ENCODE measurements around the gene CALU. TPM values are rescaled to one million over a fixed set of nuclear protein-coding genes. Genes with fewer than 3 reads are reported as not detected.

The CALU gene
- total and polyA plus RNA-seq, 7 donors: 52.0 to 236 (median 88.9) TPM

DNA sequence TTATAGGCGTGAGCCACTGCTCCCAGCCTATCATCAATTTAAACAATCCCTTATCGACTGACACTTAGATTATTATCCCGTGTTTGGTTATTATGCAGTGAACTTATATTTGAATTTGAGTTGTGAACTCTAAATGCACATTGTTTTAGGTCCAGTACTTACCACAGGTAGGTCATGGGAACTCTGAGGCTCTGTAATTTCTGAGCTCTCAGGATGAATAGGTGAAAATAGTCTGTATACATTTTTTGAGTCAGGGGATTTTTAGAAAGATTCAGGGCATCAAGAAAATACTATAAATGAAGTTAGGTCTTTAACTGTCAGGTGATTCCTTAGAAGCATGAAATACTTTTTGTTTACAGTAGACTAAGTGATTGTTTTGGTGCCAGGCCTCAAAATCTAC is 61.4 kb downstream of the CALU start:
- no peak overlapping the region for H3K4me3 ChIP-seq
- intact Hi-C loops (cut with DNase I): no loop called here
- H3K4me1 ChIP-seq: peaks cover 2% of the 10 kb centered on the region
- DNase-seq (no peak), ATAC-seq (no peak)
- no peaks in the 10 kb centered on the region for H3K27me3 ChIP-seq (ENCODE audit: insufficient read depth in 3 of 3, low read length in 2 of 3)
- 92 to 97% (median 94%) methylated on average over 3 of the region's 3 CpGs for WGBS, 3 donors
- TF ChIP-seq, protein P1, sequence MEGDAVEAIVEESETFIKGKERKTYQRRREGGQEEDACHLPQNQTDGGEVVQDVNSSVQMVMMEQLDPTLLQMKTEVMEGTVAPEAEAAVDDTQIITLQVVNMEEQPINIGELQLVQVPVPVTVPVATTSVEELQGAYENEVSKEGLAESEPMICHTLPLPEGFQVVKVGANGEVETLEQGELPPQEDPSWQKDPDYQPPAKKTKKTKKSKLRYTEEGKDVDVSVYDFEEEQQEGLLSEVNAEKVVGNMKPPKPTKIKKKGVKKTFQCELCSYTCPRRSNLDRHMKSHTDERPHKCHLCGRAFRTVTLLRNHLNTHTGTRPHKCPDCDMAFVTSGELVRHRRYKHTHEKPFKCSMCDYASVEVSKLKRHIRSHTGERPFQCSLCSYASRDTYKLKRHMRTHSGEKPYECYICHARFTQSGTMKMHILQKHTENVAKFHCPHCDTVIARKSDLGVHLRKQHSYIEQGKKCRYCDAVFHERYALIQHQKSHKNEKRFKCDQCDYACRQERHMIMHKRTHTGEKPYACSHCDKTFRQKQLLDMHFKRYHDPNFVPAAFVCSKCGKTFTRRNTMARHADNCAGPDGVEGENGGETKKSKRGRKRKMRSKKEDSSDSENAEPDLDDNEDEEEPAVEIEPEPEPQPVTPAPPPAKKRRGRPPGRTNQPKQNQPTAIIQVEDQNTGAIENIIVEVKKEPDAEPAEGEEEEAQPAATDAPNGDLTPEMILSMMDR (IDR thresholded peaks at IDR 0.05): no peak
- no peaks in the 10 kb centered on the region for H3K9me3 ChIP-seq
- H3K36me3 ChIP-seq (ENCODE audit: insufficient read depth in 1 of 2, low read depth in 1 of 2): peaks cover 3 to 15% of the 10 kb centered on the region in 2 donors
- no peak overlapping the region for H3K27ac ChIP-seq

DNA sequence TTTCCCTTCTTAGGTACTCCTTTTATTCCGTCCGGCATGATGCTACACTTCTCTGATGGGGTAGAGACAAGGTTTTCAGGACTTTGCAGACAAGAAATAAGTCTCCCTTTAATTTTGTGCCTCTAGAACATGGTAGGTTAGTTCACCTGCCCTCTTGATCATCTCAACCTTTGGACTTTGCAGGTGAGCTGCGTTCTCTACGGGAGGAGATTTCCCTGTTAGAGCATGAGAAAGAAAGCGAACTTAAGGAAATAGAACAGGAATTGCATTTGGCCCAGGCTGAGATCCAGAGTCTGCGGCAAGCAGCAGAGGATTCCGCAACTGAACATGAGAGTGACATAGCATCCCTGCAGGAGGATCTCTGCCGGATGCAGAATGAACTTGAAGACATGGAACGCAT is 61.8 kb downstream of the CALU start:
- WGBS, 3 donors: 95 to 96% (median 95%) methylated on average over 9 of the region's 9 CpGs
- H3K27me3 ChIP-seq (ENCODE audit: insufficient read depth in 3 of 3, low read length in 2 of 3): no peaks in the 10 kb centered on the region
- no peak for DNase-seq
- H3K36me3 ChIP-seq (ENCODE audit: insufficient read depth in 1 of 2, low read depth in 1 of 2): peaks cover 3 to 19% of the 10 kb centered on the region in 2 donors
- peaks cover 2% of the 10 kb centered on the region for H3K4me1 ChIP-seq
- no peak for ATAC-seq
- intact Hi-C loops (cut with DNase I): no loop called here
- no peaks in the 10 kb centered on the region for H3K9me3 ChIP-seq
- no peak overlapping the region for H3K4me3 ChIP-seq
- no peak overlapping the region for H3K27ac ChIP-seq
- TF ChIP-seq, protein P1 (IDR thresholded peaks at IDR 0.05): no peak

DNA sequence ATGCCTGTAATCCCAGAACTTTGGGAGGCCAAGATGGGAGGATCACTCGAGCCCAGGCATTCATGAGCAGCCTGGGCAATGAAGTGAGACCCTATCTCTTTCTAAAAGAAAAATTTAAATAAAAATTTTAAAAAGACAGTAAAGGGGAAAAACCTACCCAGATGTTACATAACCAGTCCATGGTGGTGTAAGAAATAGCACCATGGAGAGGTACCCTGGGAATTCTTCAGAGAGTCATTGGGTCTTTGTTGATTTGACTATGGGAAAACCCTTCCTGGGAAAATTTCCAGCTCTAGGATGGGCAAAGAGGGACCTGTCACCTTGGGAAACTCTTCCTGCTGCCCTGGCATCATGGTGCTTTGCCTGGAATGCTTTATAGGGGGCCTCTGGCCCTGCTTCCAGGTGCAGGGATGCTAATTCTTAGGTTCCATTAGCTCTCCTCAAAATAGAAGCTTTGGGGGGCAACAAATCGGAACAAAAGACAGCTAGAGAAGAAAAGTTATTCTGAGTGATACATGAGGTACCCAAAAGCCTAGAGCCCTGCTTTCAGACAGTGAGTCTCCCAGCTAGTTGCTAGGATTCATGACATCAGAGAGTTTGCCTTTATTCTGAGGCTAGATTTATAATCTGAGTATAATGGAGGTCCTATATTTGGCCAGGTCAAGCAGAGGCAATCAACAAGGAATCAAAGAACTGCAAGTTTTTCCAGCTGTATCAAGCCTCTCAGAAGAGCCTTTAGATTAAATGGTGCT is 62.7 kb downstream of the CALU start:
- no peak overlapping the region for H3K27ac ChIP-seq
- 86 to 98% (median 96%) methylated on average over 2 of the region's 2 CpGs for WGBS, 3 donors
- no peak for ATAC-seq
- H3K27me3 ChIP-seq (ENCODE audit: insufficient read depth in 3 of 3, low read length in 2 of 3): no peaks in the 10 kb centered on the region
- H3K36me3 ChIP-seq (ENCODE audit: insufficient read depth in 1 of 2, low read depth in 1 of 2): peaks cover 3 to 26% of the 10 kb centered on the region in 2 donors
- intact Hi-C loops (cut with DNase I): no loop called here
- H3K4me1 ChIP-seq: no peaks in the 10 kb centered on the region
- H3K9me3 ChIP-seq: no peaks in the 10 kb centered on the region
- H3K4me3 ChIP-seq: no peak overlapping the region
- no peak for DNase-seq
- TF ChIP-seq, protein P1 (IDR thresholded peaks at IDR 0.05): no peak

DNA sequence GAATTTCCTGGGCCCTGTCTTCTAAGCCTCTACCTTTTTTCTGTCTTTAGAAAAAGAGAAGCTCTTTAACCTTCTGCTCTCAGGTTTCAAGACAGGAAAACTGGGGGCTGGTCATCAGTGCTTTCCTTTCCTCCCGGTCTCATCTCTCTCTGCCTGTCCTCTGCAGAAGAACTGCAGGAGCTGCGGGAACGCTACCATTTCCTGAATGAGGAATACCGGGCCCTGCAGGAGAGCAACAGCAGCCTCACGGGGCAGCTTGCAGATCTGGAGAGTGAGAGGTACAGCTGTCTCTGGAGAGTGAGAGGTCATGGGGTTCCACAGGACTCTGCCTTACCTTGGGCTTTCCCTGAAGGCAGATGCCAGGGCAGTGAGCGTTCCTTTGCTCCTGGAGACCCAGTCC is 65.3 kb downstream of the CALU start:
- Histone ChIP-seq H3K4me1 (no peaks in the 10 kb centered on the region), H3K36me3 (ENCODE audit: insufficient read depth in 1 of 2, low read depth in 1 of 2) (peaks cover 3 to 26% of the 10 kb centered on the region in 2 donors), H3K4me3 (no peak overlapping the region), H3K27ac (no peak overlapping the region), H3K27me3 (ENCODE audit: insufficient read depth in 3 of 3, low read length in 2 of 3) (no peaks in the 10 kb centered on the region), H3K9me3 (no peaks in the 10 kb centered on the region)
- WGBS, 3 donors: 84 to 89% (median 88%) methylated on average over 6 of the region's 6 CpGs
- DNase-seq (no peak), ATAC-seq (no peak)
- TF ChIP-seq, protein P1 (IDR thresholded peaks at IDR 0.05): no peak
- intact Hi-C loops (cut with DNase I): no loop called here

DNA sequence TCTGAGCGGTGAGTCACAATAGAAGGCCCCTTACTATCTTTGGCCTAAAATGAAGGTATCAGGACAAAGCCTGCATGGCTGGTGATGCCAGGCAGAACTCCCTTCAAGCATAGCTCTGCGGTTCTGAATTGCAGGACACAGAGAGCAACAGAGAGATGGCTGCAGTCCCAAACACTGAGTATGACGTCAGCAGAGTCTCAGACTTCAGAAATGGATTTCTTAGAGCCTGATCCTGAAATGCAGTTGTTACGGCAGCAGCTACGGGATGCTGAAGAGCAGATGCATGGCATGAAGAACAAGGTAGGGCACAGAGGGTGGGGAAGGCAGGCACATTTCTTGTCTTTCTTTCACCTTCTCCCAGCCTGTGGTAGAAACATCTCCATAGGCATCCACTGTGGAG is 66.1 kb downstream of the CALU start:
- Histone ChIP-seq H3K9me3 (no peaks in the 10 kb centered on the region), H3K27me3 (ENCODE audit: insufficient read depth in 3 of 3, low read length in 2 of 3) (no peaks in the 10 kb centered on the region), H3K36me3 (ENCODE audit: insufficient read depth in 1 of 2, low read depth in 1 of 2) (peaks cover 3 to 26% of the 10 kb centered on the region in 2 donors), H3K27ac (no peak overlapping the region), H3K4me3 (no peak overlapping the region), H3K4me1 (no peaks in the 10 kb centered on the region)
- WGBS, 3 donors: 78 to 92% (median 91%) methylated on average over 5 of the region's 5 CpGs
- ATAC-seq (no peak), DNase-seq (no peak)
- TF ChIP-seq, protein P1 (IDR thresholded peaks at IDR 0.05): no peak
- intact Hi-C loops (cut with DNase I): no loop called here

Measured in psoas muscle (tissue), 8 donors.